HG03442 (cell line): ENCODE data around the gene NMUR2.

Source experiments
- ATAC-seq: cut with Tn5 transposase; IDR thresholded peaks from one replicate; pipeline ENCODE4 v1.9.1; 2021; ENCODE audit warnings: mild to moderate bottlenecking, moderate library complexity; ENCODE audit not compliant: unreplicated experiment

The NMUR2 gene, protein sequence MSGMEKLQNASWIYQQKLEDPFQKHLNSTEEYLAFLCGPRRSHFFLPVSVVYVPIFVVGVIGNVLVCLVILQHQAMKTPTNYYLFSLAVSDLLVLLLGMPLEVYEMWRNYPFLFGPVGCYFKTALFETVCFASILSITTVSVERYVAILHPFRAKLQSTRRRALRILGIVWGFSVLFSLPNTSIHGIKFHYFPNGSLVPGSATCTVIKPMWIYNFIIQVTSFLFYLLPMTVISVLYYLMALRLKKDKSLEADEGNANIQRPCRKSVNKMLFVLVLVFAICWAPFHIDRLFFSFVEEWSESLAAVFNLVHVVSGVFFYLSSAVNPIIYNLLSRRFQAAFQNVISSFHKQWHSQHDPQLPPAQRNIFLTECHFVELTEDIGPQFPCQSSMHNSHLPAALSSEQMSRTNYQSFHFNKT

DNA sequence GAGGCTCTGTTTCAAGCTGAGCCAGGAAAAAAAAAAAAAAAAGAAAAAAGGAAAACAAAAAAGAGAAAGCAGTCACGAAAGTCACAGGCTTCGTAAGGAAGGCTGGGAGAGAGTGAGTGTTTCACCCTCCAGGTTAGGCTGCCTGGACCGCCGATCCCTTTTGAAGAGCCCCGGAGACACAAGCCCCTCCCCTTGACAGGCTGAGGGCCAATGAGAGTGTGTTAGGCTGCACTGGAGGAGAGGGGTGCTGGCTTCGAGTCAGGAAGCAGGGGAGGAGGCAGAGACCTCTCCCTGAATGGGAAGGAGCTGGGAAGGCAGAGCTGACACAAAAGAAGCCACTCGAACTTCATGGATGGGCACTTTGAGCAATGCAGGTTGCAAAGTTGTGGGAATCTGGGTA lies at the start of gene NMUR2:
TSS of gene NMUR2 (minus strand) at position 135 of the 400 bp plus-strand sequence. CDS start 166 bp downstream, outside the sequence.
- ATAC-seq = no peak

DNA sequence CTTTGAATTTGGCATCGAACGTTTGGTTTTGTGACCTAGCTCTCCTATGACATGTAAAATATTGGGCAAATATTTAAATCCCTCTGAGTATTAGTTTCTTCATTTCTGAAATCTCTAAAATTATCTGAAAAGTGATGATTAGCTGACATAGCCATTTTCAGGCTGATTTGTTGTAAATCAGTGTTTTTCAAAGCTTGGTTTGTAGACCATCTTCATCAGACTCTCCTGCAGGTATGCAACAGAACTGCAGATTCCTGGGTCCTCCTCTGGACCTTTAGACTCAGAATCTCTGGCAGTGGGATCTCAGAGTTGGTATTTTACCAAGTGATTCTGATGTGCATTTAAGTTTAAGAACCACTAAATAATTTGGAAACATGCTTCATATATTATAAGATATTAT lies 38.9 kb upstream of the NMUR2 start:
- no peak for ATAC-seq

DNA sequence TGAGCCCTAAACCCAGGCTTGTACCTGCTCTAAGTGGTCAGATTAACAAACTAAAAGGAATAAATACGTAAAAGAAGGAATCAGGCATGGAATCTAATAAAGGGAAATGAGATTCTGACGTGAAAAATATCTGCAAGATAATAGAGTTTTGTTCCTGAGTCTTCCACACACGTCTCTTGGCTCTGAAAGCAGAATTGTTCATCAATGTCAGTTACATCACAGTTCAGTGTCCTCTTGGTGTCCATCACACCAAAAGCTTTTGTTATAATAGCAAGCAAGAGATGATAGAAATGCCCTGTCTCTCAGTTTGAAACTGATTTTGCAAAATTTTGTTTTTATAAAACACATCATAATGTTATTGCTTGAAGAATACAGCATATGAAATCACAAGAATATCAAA lies 34.7 kb upstream of the NMUR2 start:
- no peak for ATAC-seq

DNA sequence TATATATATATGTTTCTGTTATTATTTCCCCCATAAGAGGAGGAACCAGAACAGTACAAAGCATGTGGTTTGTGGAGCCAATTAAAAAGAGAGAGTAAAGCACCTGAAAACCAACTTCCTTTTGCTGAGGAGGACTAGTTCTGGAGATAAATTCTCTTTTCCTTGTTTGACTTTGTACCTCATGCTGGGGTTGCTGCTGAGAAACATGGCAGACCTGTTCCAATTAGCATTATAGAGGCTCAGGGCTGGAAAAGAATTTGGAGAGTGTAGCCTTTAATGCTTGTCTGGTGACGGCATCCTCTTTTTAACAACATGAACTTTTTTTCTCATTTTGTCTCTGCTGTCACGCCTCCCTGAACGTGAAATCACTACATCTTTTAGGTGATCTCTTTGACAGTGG lies 32.8 kb upstream of the NMUR2 start:
- no peak for ATAC-seq

DNA sequence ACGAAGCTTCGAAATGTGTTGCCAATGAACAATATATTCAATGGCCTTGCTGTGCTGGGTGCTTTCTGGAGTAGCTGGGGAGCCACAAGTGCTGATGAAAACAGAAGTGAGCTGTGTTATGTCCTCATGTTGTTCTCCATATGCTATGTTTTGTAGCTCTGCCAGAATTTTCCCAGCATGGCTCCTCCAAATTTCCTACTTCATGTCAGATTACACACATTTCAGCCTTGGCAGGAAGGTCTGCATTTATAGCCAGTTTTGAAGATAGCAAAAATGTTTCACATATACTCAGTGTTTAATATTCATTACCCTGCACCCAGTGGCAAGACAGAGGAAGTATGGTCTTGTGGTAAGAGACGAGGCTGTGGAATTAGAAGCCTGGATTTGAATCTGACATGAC lies 22.6 kb upstream of the NMUR2 start:
- ATAC-seq = no peak

DNA sequence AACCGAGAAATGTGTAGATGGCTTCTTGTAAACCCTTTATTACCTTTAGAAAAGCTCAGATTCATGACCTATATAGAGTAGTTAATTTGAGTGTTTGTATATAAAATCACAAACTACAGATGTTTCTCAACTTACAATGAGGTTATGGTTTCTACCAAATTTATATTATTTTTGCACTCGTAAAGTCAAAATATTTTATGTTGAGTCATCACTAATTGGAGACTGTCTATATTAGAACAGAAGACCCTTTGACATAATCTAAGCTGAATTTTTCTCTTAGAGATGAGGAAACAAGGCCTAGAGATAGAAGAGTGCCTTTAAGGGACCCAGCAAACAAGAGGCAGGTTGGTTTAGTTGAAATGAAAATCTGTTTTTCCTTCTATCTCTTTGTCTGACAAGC lies 20.0 kb upstream of the NMUR2 start:
- no peak for ATAC-seq

DNA sequence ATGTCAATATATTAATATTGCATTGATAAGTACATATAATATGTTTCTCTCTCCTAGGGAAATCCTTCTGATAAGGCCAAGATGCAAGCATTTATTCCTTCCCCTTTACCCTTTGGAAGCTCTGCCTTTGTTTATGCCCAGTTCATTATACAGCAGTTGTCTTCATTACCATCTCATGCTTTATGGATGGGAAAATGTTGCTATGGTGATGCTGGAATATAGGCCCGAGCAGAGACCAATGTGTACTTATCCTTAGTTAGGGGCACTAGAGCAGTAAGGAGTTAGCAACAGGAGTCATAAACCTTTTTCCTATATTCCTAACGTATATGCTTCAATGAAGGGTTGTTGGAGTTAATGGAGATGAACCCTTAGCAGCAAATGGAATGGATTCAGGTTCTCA lies 19.4 kb upstream of the NMUR2 start:
- no peak for ATAC-seq

DNA sequence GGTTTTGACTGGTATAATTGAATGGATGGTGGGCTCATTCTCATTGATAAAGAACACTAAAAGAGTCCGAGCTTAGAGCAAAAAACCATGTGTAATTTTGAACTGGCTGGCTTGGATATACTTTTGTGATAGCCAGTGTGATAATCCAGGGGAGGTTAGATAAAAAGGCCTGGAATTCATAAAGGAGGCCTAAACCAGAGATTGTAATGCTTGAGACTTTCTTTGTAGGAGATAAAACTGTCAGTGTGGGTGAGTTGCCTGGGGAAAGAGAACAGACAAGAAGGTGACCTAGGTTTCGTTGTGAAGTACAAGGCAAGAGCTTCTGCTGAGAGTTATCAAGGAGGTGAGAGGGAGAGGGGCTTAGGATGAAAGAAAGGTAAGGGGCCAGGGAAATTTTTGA lies 17.0 kb upstream of the NMUR2 start:
- no peak for ATAC-seq

DNA sequence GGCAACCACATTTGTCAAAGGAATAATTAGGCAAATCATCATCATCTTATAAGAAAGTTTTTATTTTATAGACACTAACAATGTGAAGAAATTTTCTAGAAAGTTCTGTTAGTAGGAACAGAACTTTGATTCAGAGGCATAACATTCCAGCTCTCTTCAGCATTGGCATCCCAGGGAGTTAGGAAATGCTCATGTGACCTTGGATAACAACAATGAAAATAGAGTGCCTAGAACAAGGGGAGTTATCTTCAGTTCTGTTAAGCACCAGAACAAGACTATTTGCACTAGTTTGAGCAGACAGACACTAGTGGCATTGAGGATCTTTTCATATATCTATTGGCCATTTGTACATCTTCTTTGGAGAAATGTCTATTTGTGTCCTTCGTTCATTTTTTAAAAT lies 7.0 kb upstream of the NMUR2 start:
- no peak for ATAC-seq

DNA sequence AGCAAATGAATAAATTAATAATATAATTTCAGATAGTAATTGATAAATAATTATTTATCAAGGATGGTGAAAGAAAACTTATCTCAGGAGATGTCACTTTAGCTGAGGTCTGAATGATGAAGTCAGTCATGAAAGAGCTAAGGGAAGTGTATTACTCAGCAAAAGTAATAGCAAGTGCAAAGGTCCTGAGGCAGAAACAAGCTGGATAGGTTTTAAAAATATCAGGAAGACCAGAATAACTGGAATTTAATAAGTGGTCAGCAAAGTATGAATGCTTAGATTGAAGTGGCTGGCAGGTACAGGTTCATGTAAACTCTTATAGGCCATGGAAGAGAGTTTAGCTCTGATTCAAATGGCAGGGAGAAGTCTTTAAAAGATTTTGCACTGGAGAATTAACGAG lies 1.0 kb upstream of the NMUR2 start:
- no peak for ATAC-seq

DNA sequence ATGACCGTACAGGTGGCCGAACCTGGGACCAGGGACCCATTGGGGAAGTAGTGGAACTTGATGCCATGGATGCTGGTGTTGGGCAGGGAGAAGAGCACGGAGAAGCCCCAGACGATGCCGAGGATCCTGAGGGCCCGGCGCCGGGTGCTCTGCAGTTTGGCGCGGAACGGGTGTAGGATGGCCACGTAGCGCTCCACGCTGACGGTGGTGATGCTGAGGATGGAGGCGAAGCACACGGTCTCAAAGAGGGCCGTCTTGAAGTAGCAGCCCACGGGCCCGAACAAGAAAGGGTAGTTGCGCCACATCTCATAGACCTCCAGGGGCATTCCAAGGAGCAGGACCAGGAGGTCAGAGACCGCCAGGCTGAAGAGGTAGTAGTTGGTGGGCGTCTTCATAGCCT lies 585 bp downstream of the NMUR2 start:
- ATAC-seq = no peak

DNA sequence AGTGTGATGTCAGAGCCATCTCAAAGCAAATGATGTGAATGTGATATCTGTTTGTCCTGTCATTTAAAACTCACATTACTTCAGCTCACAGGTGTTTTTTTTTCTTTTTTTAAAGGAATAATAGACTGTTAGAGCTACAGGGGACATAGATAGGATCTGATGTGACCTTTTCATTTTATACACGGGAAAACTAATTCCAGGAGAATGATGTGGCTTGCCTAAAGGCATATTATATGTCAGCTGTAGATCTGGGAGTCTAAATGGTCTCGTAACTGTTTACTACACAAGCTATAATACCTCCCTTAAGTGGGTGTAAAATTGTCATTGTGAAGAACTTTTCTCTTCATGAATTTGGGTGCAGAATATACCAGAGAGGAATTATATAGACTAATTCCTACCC lies 2.0 kb downstream of the NMUR2 start:
- ATAC-seq = no peak

DNA sequence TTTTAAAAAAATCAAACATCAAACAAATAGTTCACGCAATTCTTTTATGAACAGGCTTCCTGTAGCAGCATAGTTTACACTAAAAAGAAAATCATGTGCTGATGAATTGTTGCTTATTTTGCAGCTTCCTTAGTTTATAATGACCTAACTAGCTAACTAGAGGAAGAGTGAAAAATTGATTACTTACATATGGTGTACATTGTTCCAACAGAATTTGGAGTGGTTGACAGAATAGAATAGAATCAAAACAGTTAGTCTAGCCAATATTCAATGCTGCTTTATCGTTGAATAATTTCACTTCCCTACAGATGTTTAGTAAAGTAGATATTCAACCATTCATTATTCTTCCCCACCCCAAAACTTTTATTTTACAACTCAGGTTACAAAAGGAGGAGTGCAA lies 4.2 kb downstream of the NMUR2 start:
- no peak for ATAC-seq

DNA sequence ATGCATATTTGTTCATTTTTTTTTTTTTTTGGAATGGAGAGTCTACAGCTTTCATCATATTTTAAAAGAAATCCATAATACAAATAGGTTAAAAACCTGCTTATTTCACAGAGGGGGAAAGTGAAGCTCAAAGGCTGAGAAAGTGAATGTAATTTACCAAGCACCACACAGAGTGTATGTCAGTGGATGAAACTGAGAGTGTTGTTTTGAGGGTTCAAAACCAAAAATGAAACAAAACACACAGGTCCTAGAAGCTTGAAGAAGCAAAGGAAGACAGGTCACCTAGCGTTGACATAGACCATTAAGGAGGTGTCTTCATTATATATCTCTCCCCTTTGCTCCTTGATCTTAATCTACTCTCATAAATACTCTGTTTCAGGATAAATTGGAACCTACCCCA lies 7.5 kb downstream of the NMUR2 start:
- peak; percentile 93 for ATAC-seq

DNA sequence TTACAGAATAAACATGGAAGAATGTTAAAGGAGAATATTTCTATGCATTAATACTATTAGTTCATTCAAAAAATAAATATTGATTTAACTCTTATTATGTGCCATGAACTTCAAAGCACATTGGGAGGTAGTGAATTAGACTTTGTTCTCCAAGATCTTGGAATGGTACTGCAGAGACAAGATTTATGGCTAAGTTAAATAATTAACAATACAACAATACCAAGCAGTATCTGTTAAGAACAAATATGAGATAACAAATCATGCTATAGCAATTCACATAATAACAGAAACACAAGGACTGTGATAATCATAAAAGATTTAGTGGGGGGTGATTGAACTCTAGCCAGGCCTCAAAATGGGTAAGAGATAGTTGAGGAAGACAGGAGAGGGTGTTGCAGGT lies 11.6 kb downstream of the NMUR2 start:
- ATAC-seq = no peak

DNA sequence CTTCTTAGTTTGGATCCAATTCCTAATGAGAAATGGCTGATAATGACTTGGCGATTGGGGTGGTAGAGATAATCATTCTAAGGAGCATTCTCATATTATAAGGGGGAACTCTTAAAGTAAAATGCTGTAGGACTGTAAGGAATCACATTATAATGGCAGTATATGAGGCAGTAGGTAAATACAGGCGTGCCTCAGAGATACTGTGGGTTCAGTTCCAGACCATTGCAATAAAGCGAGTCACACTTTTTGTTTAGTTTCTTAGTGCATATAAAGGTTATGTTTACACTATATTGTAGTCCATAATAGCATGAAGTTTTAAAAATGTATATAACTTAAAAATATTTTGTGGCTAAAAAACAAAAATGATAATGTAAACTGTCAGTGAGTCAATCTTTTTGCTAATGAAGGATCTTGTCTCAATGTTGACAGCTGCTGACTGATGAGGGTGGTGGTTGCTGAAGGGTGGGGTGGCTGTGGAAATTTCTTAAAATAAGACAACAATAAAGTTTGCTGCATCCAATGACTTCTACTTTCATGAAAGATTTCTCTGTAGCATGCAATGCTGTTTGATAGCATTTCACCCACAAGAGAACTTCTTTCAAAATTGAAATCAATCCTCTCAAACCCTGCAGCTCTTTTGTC lies 15.8 kb downstream of the NMUR2 start:
- ATAC-seq = no peak

DNA sequence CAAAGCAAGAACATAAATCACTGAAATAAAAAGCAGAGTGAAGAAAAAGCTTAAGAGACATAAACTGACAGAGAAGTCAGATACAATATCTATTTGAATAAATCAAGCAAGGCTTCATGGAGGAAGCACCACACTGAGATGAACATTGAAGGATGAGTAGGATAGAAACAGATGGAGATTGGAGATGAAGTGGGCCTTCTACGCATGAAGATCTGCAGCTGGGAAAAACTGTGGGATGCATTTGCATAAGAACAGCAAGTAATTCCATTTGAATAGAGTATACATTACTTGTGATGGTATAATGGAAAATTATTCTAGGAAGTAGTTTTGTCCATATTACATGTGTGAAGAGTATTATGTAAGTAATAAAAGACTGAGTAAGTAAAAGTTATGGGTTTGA lies 16.5 kb downstream of the NMUR2 start:
- no peak for ATAC-seq

DNA sequence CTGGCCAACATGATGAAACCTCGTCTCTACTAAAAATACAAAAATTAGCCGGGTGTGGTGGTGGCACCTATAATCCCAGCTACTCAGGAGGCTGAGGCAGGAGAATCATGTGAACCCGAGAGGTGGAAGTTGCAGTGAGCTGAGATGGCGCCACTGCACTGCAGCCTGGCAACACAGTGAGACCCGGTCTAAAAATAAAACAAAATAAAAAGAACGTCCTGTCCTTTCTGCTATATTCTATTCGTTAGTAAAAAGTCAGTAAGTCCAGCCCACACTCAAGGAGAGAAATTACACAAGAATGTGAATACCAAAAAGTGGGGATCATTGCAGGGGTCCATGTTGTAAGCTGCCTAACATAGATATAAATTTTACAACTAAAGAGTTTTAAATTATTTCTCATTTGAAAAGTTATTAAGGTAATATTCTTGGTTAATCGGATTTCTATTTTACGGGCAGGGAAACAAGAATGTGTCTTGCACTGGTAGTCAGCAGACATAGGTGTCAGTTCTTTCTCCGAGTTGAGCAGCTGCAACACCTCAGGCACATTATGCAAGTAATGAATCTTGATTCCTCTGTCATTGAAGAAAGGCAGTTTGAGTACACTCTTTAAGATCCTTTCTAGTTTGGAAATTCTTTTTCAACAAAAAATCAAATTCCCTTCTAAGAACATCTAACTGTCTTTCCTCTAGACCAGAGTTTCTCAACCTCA lies 24.5 kb downstream of the NMUR2 start:
- no peak for ATAC-seq

DNA sequence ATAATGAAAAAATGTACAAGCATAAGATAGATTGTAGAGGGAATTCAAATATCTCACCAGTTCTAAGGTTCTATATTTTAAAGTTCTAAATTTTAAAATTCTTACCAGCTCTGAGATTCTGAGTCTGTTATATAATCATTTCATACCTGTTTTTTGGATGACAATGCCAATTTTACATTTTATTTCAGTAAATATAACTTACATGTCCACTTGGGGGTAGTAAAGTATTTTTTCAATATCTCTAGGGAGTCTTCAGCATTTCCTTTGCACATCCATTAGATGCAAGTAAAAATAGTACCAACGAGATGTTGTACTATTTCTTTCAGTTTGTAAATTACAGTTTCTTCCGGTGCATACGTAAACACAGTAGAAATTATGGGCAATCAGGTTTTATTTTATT lies 25.7 kb downstream of the NMUR2 start:
- no peak for ATAC-seq

DNA sequence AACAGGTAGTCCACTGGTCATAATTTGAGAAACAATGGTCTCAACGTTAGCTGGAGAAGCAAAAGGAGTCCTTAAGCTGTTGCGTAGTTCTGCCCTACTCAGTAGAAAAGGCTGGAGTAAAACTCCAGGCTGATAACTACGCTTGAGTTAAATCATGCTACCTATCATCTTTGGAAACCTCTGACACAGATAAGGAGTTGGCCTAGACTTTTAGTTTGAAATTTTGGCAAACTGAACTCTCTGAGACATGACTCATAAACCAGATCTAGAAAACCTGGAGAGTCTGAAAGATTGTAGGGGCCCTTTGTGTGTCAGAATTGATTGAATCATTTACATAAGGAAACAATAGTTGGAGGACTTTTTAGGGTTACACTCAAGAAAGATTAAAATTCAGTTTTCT lies 26.3 kb downstream of the NMUR2 start:
- ATAC-seq = no peak

DNA sequence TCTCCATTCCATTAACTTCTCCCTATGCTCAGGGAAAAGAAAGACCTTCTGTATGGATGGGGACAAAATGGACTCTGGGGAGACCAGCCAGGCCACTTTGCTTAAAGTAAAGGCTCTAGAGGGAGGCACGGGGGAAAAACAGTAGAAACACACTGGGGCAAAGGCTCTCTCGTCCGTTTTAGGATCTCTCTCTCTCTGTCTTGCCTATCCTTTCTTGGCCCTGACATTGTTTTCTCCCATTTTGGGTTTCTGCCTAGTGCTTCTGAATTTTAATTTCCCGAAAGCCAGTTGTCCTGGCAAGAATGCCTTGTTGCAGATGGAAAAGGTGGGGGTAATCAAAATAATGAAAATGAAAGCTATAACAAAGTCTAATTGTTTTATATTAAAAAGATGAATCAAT lies 28.2 kb downstream of the NMUR2 start:
- no peak for ATAC-seq

DNA sequence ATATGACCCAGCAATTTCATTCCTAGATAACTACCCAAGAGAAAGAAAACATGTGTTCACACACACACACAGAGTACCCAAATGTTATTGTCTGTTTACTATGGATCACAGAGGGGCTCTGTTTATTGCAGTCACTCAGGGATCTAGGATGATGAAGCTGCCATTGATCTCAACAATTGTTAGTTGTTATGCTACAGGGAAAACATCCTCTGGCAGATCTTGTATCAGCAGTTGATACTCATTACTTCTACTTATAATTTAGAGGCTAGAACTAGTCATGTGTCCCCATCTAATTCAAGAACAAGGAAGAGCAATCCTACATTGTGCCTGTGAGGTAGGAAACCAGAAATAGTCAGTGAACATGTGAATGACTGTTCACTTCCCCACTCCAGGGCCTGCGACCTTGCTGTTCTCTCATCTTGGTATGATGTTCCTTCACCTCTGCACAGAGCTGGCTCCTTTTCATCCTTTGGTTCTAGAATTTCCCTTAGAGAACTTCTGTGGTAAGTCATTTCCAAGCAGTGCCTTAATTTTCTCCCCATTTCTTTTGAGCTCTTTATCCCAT lies 30.3 kb downstream of the NMUR2 start:
- ATAC-seq = no peak
